Measurements from ENCODE around the gene ATP10B.

The ATP10B gene

DNA sequence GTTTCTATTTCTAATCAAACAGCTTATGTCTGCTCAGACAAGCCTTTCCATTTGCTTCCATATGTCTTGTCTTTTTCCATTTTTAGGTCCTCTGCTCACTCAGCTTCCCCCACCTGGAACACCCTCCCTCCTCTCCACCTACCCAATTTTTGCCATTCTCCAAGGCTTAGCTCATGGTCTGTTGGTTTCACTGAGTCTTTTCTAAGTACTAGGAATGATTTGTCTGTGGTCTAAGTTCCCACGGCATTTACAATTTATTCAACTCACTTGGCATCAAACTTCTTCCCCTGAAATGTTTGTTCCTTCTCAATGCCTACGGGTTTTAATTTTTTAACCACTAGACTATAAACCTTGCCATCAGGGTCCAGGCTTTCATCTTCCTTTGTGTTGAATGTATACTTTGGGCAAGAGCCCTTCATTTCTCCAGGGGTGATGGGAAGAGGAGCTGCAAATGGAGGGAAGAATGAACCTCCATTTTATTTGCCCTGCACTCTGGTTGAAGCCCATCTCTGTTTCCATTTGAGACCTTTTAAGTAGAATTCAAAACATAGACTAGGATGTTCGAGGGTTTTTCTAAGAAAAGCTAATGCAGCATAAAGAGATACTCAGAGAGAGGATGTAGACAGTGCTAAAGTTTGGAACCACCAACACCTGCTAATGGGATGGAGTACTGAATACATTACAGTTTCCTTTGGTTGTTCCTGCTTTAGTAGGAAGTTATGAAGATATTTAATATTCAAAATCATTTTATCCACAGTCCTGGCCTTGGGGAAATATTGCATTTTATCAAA is 326.3 kb downstream of the ATP10B start:
- Histone ChIP-seq H3K9ac (ENCODE audit: low read depth in 1 of 2, low read length in 2 of 2) (no peak overlapping the region), H3K36me3 (ENCODE audit: control insufficient read depth in 1 of 2, insufficient read depth in 2 of 2, low read length in 2 of 2) (no peaks in the 10 kb centered on the region), H3K4me3 (ENCODE audit: low read depth in 1 of 2, low read length in 2 of 2) (no peak overlapping the region)

GRCh38 chr5:160524827-160525226 is 327.2 kb downstream of the ATP10B start:
- Histone ChIP-seq H3K27ac (ENCODE audit: low read depth, low read length) (no peak overlapping the region), H3K4me1 (ENCODE audit: control insufficient read depth in 1 of 2, insufficient read depth in 2 of 2, low read length in 2 of 2) (peaks cover 0 to 7% of the 10 kb centered on the region in 2 donors), H3K9ac (ENCODE audit: low read depth in 1 of 2, low read length in 2 of 2) (no peak overlapping the region), H3K27me3 (ENCODE audit: control insufficient read depth in 1 of 2, insufficient read depth in 2 of 2, low read length in 2 of 2) (no peaks in the 10 kb centered on the region), H3K4me3 (ENCODE audit: low read depth in 1 of 2, low read length in 2 of 2) (no peak overlapping the region), H3K9me3 (ENCODE audit: control insufficient read depth in 1 of 2, low read length in 2 of 2) (no peaks in the 10 kb centered on the region), H3K36me3 (ENCODE audit: control insufficient read depth in 1 of 2, insufficient read depth in 2 of 2, low read length in 2 of 2) (no peaks in the 10 kb centered on the region)

More for the DNA sequence above, 326.3 kb downstream of the ATP10B start:
- Histone ChIP-seq H3K9me3 (ENCODE audit: control insufficient read depth in 1 of 2, low read length in 2 of 2) (no peaks in the 10 kb centered on the region), H3K4me1 (ENCODE audit: control insufficient read depth in 1 of 2, insufficient read depth in 2 of 2, low read length in 2 of 2) (peaks cover 0 to 7% of the 10 kb centered on the region in 2 donors), H3K27ac (ENCODE audit: low read depth, low read length) (no peak overlapping the region), H3K27me3 (ENCODE audit: control insufficient read depth in 1 of 2, insufficient read depth in 2 of 2, low read length in 2 of 2) (no peaks in the 10 kb centered on the region)

DNA sequence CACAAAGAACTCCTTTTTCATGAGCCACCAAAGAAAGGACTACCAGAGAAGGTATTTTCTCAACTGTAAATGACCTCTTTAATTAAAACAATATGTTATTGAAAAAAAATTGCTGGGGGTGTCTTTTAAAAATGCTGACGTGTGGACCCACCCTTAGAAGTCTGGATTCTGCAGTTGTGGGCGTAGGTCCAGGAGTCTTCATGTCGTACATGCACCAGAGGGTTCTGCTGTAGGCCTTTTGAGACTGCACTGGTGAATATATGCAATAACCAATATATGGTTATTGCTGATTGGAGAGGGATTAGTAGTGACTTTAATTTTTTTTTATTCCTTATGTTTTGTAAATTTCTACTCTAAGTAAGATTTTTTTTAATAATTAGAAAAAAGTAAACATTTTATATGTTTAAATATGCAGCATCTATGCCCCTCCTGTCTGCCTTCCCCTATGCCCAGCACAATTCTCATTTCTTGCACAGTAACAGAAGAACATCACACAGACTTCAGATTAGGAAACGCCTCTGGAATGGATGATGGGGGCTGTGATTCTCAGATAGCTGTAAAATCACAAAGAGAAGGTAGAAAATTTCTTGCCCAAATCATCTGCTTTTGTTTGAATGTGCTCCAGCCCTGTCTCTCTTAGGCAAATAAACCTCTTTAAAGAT is 328.4 kb downstream of the ATP10B start:
- Histone ChIP-seq H3K27ac (ENCODE audit: low read depth, low read length) (no peak overlapping the region), H3K9me3 (ENCODE audit: control insufficient read depth in 1 of 2, low read length in 2 of 2) (no peaks in the 10 kb centered on the region), H3K36me3 (ENCODE audit: control insufficient read depth in 1 of 2, insufficient read depth in 2 of 2, low read length in 2 of 2) (no peaks in the 10 kb centered on the region), H3K9ac (ENCODE audit: low read depth in 1 of 2, low read length in 2 of 2) (no peak overlapping the region), H3K27me3 (ENCODE audit: control insufficient read depth in 1 of 2, insufficient read depth in 2 of 2, low read length in 2 of 2) (no peaks in the 10 kb centered on the region), H3K4me1 (ENCODE audit: control insufficient read depth in 1 of 2, insufficient read depth in 2 of 2, low read length in 2 of 2) (peaks cover 0 to 7% of the 10 kb centered on the region in 2 donors), H3K4me3 (ENCODE audit: low read depth in 1 of 2, low read length in 2 of 2) (no peak overlapping the region)

- no peaks in the 10 kb centered on the region for H3K27me3 ChIP-seq (ENCODE audit: control insufficient read depth in 1 of 2, insufficient read depth in 2 of 2, low read length in 2 of 2)
- H3K4me3 ChIP-seq (ENCODE audit: low read depth in 1 of 2, low read length in 2 of 2): no peak overlapping the region
- no peaks in the 10 kb centered on the region for H3K4me1 ChIP-seq (ENCODE audit: control insufficient read depth in 1 of 2, insufficient read depth in 2 of 2, low read length in 2 of 2)
- no peak overlapping the region for H3K27ac ChIP-seq (ENCODE audit: low read depth, low read length)
- no peaks in the 10 kb centered on the region for H3K9me3 ChIP-seq (ENCODE audit: control insufficient read depth in 1 of 2, low read length in 2 of 2)
- no peaks in the 10 kb centered on the region for H3K36me3 ChIP-seq (ENCODE audit: control insufficient read depth in 1 of 2, insufficient read depth in 2 of 2, low read length in 2 of 2)
- H3K9ac ChIP-seq (ENCODE audit: low read depth in 1 of 2, low read length in 2 of 2): no peak overlapping the region
Measured at GRCh38 chr5:160521392-160521663, 330.7 kb downstream of the ATP10B start.

- no peaks in the 10 kb centered on the region for H3K4me1 ChIP-seq (ENCODE audit: control insufficient read depth in 1 of 2, insufficient read depth in 2 of 2, low read length in 2 of 2)
- H3K4me3 ChIP-seq (ENCODE audit: low read depth in 1 of 2, low read length in 2 of 2): no peak overlapping the region
- H3K9ac ChIP-seq (ENCODE audit: low read depth in 1 of 2, low read length in 2 of 2): no peak overlapping the region
- no peaks in the 10 kb centered on the region for H3K9me3 ChIP-seq (ENCODE audit: control insufficient read depth in 1 of 2, low read length in 2 of 2)
- no peak overlapping the region for H3K27ac ChIP-seq (ENCODE audit: low read depth, low read length)
- no peaks in the 10 kb centered on the region for H3K27me3 ChIP-seq (ENCODE audit: control insufficient read depth in 1 of 2, insufficient read depth in 2 of 2, low read length in 2 of 2)
- H3K36me3 ChIP-seq (ENCODE audit: control insufficient read depth in 1 of 2, insufficient read depth in 2 of 2, low read length in 2 of 2): no peaks in the 10 kb centered on the region
Measured at GRCh38 chr5:160520609-160521391, 331.2 kb downstream of the ATP10B start.

DNA sequence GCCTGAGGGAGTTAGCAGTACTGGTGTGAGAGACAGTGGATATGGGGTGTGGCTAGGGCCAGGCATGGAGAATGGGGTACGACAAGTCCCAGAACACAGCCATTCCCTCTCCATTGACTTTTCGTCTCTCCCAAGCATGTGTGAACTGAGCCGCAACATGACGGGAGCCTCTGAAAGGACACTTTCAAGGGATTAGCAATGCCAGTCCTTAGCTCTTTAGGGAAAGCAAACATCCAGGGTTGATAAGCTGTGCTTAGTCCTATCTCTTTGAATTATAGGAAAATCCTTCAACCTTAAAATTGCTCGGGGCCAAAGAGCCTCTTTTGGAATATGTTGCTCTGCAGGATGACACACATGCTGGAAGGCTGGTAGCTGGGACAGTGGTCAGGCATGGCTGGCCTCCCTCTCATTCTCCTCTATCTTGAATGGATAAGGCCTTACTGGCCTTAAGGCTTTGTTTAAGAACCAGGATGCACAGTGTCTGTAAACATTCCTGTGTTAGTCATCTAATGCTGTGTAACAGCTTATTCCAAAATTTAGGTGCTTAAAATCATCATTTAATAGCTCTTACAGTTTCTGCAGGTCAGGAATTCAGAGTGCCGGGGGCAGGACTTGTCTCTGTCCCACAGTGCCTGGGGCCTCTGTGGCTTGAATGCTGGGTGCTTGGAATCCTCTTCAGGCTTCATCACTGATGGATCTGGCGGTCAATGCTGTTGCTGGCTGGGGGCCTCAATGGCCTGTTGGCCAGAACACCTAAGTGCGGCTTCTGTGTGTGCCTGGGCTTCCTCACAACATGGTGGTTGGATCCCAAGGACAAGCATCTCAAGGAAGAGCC is 335.1 kb downstream of the ATP10B start:
- Histone ChIP-seq H3K9ac (ENCODE audit: low read depth in 1 of 2, low read length in 2 of 2) (no peak overlapping the region), H3K9me3 (ENCODE audit: control insufficient read depth in 1 of 2, low read length in 2 of 2) (no peaks in the 10 kb centered on the region), H3K27ac (ENCODE audit: low read depth, low read length) (no peak overlapping the region), H3K4me3 (ENCODE audit: low read depth in 1 of 2, low read length in 2 of 2) (no peak overlapping the region), H3K27me3 (ENCODE audit: control insufficient read depth in 1 of 2, insufficient read depth in 2 of 2, low read length in 2 of 2) (no peaks in the 10 kb centered on the region), H3K4me1 (ENCODE audit: control insufficient read depth in 1 of 2, insufficient read depth in 2 of 2, low read length in 2 of 2) (no peaks in the 10 kb centered on the region), H3K36me3 (ENCODE audit: control insufficient read depth in 1 of 2, insufficient read depth in 2 of 2, low read length in 2 of 2) (no peaks in the 10 kb centered on the region)

GRCh38 chr5:160514866-160515265 is 337.1 kb downstream of the ATP10B start:
- no peak overlapping the region for H3K9ac ChIP-seq (ENCODE audit: low read depth in 1 of 2, low read length in 2 of 2)

DNA sequence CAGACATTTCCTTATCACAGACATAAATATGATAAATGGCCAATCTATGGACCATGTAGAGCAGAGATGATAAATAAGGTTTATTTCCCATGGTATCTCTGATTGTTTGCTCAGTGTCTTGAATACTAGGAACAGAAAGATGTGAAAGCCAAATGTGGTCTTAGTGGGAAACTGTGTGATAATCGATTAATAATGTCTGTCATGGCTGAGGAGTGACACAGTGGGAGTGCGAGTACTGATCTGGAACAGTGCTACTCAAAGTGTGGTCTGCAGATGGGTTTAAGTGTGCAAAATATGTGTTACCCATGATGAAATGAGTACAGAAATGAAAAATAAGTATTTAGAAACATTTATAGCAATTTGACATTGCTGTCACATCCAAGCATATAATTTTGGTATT is 337.8 kb downstream of the ATP10B start:
- peaks cover 0 to 4% of the 10 kb centered on the region in 2 donors for H3K27me3 ChIP-seq (ENCODE audit: control insufficient read depth in 1 of 2, insufficient read depth in 2 of 2, low read length in 2 of 2)
- peaks cover 0 to under 1% of the 10 kb centered on the region in 2 donors for H3K4me1 ChIP-seq (ENCODE audit: control insufficient read depth in 1 of 2, insufficient read depth in 2 of 2, low read length in 2 of 2)
- H3K9me3 ChIP-seq (ENCODE audit: control insufficient read depth in 1 of 2, low read length in 2 of 2): no peaks in the 10 kb centered on the region
- H3K4me3 ChIP-seq (ENCODE audit: low read depth in 1 of 2, low read length in 2 of 2): no peak overlapping the region
- no peak overlapping the region for H3K9ac ChIP-seq (ENCODE audit: low read depth in 1 of 2, low read length in 2 of 2)
- H3K36me3 ChIP-seq (ENCODE audit: control insufficient read depth in 1 of 2, insufficient read depth in 2 of 2, low read length in 2 of 2): no peaks in the 10 kb centered on the region
- H3K27ac ChIP-seq (ENCODE audit: low read depth, low read length): no peak overlapping the region

More at GRCh38 chr5:160514866-160515265, 337.1 kb downstream of the ATP10B start:
- Histone ChIP-seq H3K4me1 (ENCODE audit: control insufficient read depth in 1 of 2, insufficient read depth in 2 of 2, low read length in 2 of 2) (no peaks in the 10 kb centered on the region), H3K27me3 (ENCODE audit: control insufficient read depth in 1 of 2, insufficient read depth in 2 of 2, low read length in 2 of 2) (peaks cover 0 to 4% of the 10 kb centered on the region in 2 donors), H3K36me3 (ENCODE audit: control insufficient read depth in 1 of 2, insufficient read depth in 2 of 2, low read length in 2 of 2) (no peaks in the 10 kb centered on the region), H3K27ac (ENCODE audit: low read depth, low read length) (no peak overlapping the region), H3K9me3 (ENCODE audit: control insufficient read depth in 1 of 2, low read length in 2 of 2) (no peaks in the 10 kb centered on the region), H3K4me3 (ENCODE audit: low read depth in 1 of 2, low read length in 2 of 2) (no peak overlapping the region)

GRCh38 chr5:160513485-160513884 is 338.5 kb downstream of the ATP10B start:
- Histone ChIP-seq H3K27ac (ENCODE audit: low read depth, low read length) (no peak overlapping the region), H3K9me3 (ENCODE audit: control insufficient read depth in 1 of 2, low read length in 2 of 2) (no peaks in the 10 kb centered on the region), H3K4me3 (ENCODE audit: low read depth in 1 of 2, low read length in 2 of 2) (no peak overlapping the region), H3K36me3 (ENCODE audit: control insufficient read depth in 1 of 2, insufficient read depth in 2 of 2, low read length in 2 of 2) (no peaks in the 10 kb centered on the region), H3K4me1 (ENCODE audit: control insufficient read depth in 1 of 2, insufficient read depth in 2 of 2, low read length in 2 of 2) (peaks cover 0 to 5% of the 10 kb centered on the region in 2 donors), H3K27me3 (ENCODE audit: control insufficient read depth in 1 of 2, insufficient read depth in 2 of 2, low read length in 2 of 2) (peaks cover 0 to 4% of the 10 kb centered on the region in 2 donors), H3K9ac (ENCODE audit: low read depth in 1 of 2, low read length in 2 of 2) (no peak overlapping the region)
